Ureter (tissue), 1 donor: Measurements from ENCODE around the gene UBTF. TPM values are rescaled to one million over a fixed set of nuclear protein-coding genes. Genes with fewer than 3 reads are reported as not detected.

Experiments used
- DNase-seq: peaks from one replicate; pipeline ENCODE4 v3.0.0-alpha.2; 2020; ENCODE audit warnings: low spot score
- total RNA-seq: library from RNA; stranded (reverse); gene quantifications from one replicate; pipeline ENCODE4 v1.2.4, GENCODE V29; 2023
- donor health status: DM: yes; HTN: yes; CAD: no.

UBTF gene
- total RNA-seq, 1 donor from 2014 or later, result 108 TPM

- no peak for DNase-seq
Measured at GRCh38 chr17:44213403-44214229, 5.9 kb downstream of the UBTF start.

GRCh38 chr17:44212507-44213402, 6.7 kb downstream of the UBTF start:
- no peak for DNase-seq

GRCh38 chr17:44211281-44212265, 7.9 kb downstream of the UBTF start:
- DNase-seq, result no peak

DNA sequence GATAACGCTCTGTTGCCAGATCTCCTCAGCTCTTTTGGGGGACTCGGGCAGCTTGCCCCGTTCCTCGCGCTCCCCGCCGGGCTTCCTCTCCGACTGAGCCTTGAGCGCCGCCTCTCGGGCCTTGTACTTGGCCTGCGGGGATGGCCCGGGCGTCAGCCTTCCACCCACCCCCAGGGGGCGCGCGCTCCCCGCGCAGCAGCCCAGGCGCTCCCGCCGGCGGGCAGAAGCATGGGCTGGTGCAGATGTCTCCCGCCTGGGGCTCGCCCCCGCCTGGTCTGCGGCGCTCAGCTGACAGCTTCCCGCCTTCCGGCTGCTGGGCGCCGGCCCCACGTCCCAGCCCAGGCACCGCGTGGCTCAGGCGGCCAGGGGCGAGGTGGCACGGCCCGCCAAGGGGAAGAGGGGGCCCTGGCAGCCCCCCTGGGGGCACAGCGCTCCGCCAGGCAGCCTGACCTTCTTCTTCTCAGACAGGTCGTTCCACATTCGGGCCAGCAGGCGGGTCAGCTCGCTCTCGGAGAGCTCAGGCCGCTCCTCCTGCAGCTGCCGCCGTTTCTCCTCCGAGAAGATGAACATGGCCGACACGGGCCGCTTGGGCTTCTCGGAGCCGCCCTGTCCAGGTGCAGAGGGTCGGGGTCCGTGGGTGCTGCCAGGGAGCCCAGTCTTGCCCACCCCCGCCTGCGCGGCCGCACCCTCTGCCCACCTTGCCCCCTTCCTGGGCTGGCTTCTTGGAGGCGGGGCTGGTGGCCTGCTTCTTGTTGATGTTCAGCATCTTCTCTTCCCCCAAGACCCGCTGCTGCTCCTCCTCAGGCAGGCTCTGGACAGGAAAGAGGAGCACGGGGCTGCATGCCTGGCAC, 8.9 kb downstream of the UBTF start:
- DNase-seq, result peak; percentile 86

- no peak for DNase-seq
Measured at GRCh38 chr17:44209786-44210341, 9.6 kb downstream of the UBTF start.

- DNase-seq, result no peak
Measured at GRCh38 chr17:44207743-44208142, 11.7 kb downstream of the UBTF start.

DNA sequence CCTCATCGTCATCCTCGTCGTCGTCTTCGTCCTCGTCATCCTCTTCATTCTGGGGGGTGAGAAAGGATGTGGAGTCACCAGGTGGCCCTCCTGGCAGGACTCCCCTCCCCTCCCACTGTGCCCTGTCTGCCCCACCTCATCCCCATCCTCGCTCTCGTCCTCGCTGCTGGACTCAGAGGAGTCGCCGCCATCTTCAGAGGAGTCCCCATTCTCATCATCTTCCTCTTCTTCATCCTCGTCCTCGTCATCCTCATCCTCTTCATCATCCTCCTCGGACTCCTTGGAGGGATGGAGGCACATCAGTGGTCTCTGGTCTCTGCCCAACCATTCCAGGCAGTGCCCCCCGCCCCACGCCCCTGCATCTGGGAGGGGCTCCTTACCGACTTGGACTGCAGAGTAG, 12.2 kb downstream of the UBTF start:
- no peak for DNase-seq

GRCh38 chr17:44206825-44207155, 12.7 kb downstream of the UBTF start:
- no peak for DNase-seq

GRCh38 chr17:44205962-44206824, 13.3 kb downstream of the UBTF start:
- no peak for DNase-seq

- DNase-seq, result no peak
Measured at GRCh38 chr17:44204441-44204882, 15.0 kb downstream of the UBTF start.

GRCh38 chr17:44203731-44204440, 15.6 kb downstream of the UBTF start:
- DNase-seq, result no peak

DNA sequence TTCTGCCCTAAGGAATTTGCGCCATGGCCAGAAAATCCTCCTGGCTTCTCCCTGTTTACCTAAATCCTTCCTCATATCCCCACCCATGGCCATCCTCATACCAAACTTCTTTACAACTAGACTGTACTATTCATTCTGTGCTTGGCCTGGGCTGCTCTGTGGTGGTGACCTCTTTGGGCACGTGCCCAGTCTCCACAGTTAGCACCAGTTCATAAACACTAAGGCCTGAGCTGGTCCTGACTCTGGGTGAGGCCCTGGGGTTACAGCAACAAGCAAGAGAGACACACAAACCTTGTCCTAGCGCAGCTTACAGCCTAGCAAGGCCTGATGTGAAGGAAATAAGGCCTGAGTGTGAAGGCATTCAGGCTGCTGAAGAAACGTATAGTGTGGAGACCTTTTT, 16.7 kb downstream of the UBTF start:
- no peak for DNase-seq

- DNase-seq, result peak; percentile 57
Measured at GRCh38 chr17:44200478-44201155, 18.9 kb downstream of the UBTF start.

GRCh38 chr17:44199553-44200477, 19.7 kb downstream of the UBTF start, which contains the start of gene ATXN7L3:
Gene ATXN7L3, minus strand, starts transcription at chr17:44199884. Its CDS starts 1,814 bp downstream, at chr17:44198070.
- DNase-seq, result peak; percentile 99

DNA sequence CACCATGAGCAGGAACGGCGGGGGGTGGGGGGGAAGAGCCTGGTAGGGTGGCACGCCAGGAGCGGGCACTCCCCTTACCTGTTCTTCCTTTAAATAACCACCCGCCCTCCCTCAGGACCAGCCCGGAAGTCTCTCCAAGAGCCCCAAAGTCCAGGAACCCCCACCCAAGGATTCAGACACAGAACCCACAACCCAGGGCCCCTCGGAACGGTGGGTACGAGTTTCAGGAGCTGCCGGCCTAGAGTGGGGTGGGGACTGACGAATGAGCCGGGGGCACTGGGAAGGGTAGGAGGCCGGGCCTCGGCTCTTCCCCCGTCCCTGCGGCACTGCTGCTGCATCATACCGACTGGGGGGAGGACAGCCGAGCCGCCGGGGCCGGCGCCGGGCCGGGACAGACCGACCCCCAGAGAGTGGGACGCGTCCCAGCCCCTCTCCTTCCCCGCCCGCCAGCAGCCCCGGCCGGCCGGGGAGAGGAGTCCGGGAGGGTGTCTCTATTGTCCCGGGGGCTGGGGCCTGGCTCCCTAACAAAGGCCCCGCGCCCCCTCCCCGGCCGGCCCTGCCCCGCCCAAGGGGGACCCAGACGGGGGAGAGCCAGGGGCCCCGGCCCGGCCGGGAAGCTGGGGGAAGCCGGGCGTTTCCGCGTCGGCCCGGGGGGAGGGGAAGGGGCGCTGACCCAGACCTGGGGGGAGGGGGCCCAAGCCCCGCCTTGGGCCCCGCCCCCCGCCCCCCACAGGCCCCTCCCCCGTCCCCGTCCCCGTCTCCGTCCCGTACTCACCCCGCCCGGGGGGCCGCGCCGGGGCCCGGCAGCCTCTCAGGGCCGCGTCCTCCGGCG, 20.5 kb downstream of the UBTF start:
- DNase-seq, result peak; percentile 67
